ENCODE measurements around the gene TMUB2.

Gene TMUB2

GRCh38 chr17:44176671-44177501 lies 9.9 kb upstream of the TMUB2 start:
- no peak for DNase-seq (ENCODE audit: low read depth)

- DNase-seq (ENCODE audit: low read depth), result no peak
Measured at GRCh38 chr17:44177640-44178039, 9.1 kb upstream of the TMUB2 start.

GRCh38 chr17:44178133-44178532 lies 8.6 kb upstream of the TMUB2 start:
- no peak for DNase-seq (ENCODE audit: low read depth)

- no peak for DNase-seq (ENCODE audit: low read depth)
Measured at GRCh38 chr17:44183024-44183423, 3.7 kb upstream of the TMUB2 start.

- no peak for DNase-seq (ENCODE audit: low read depth)
Measured at GRCh38 chr17:44184212-44184810, 2.5 kb upstream of the TMUB2 start.

GRCh38 chr17:44187131-44187899 lies 543 bp downstream of the TMUB2 start:
- no peak for DNase-seq (ENCODE audit: low read depth)

GRCh38 chr17:44188576-44189403 lies 2.0 kb downstream of the TMUB2 start:
- DNase-seq (ENCODE audit: low read depth), result no peak

GRCh38 chr17:44190481-44190880 lies 3.7 kb downstream of the TMUB2 start:
- no peak for DNase-seq (ENCODE audit: low read depth)

- no peak for DNase-seq (ENCODE audit: low read depth)
Measured at GRCh38 chr17:44191369-44191768, 4.6 kb downstream of the TMUB2 start.

- DNase-seq (ENCODE audit: low read depth), result no peak
Measured at GRCh38 chr17:44191941-44192496, 5.2 kb downstream of the TMUB2 start.

GRCh38 chr17:44192750-44193149 lies 6.0 kb downstream of the TMUB2 start:
- no peak for DNase-seq (ENCODE audit: low read depth)

GRCh38 chr17:44193326-44194084 lies 6.7 kb downstream of the TMUB2 start:
- DNase-seq (ENCODE audit: low read depth), result no peak

- DNase-seq (ENCODE audit: low read depth), result no peak
Measured at GRCh38 chr17:44197107-44197506, 10.3 kb downstream of the TMUB2 start.

- DNase-seq (ENCODE audit: low read depth), result no peak
Measured at GRCh38 chr17:44197980-44198720, 11.4 kb downstream of the TMUB2 start.

GRCh38 chr17:44198721-44199552 lies 12.2 kb downstream of the TMUB2 start:
- peak; percentile 31 for DNase-seq (ENCODE audit: low read depth)

GRCh38 chr17:44199553-44200477 lies 13.0 kb downstream of the TMUB2 start, which contains the start of gene ATXN7L3:
Gene ATXN7L3 (minus strand): TSS chr17:44199884. CDS start chr17:44198070, 1,814 bp downstream.
- DNase-seq (ENCODE audit: low read depth), result peak; percentile 99

- DNase-seq (ENCODE audit: low read depth), result no peak
Measured at GRCh38 chr17:44200478-44201155, 13.8 kb downstream of the TMUB2 start.

Data from activated T-cell treated with anti-CD3 and anti-CD28 coated beads for 1 hour (primary cell).